ENCODE data around the gene SLC5A6.

The SLC5A6 gene

DNA sequence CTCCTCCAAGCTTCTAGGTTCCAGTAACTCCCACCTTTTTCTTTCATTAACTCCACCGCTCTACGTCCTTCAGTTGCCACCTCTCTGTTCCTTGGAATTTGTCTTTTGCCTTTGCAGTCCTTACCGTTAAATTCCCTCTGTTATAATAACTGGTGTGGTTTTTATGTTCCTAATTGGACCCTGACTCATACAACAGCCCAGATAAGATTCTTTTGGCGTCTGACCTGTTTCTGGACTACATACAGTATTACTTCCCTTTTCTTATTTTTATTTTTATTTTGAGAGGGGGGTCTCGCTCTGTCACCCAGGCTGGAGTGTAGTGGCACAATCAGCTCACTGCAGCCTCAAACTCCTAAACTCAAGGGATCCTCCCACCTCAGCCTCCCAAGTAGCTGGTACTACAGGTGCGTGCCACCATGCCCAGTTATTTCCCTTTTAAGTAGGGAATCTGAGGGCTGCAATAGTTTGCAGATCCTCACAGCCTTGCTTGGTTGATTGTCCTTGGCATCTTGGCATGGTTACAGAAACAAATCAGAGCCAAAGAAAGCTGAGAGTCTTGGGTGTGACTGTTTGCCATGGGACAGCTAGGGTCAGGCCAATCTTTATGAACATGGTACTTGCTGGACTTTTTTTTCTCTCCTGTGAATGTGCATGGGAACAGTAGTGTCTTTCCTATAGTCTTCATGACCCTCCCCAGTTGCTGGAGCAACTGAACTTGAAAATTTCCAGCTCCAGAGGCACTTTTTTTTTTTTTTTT is 41.3 kb downstream of the SLC5A6 start:
- FAIRE-seq = no peak

DNA sequence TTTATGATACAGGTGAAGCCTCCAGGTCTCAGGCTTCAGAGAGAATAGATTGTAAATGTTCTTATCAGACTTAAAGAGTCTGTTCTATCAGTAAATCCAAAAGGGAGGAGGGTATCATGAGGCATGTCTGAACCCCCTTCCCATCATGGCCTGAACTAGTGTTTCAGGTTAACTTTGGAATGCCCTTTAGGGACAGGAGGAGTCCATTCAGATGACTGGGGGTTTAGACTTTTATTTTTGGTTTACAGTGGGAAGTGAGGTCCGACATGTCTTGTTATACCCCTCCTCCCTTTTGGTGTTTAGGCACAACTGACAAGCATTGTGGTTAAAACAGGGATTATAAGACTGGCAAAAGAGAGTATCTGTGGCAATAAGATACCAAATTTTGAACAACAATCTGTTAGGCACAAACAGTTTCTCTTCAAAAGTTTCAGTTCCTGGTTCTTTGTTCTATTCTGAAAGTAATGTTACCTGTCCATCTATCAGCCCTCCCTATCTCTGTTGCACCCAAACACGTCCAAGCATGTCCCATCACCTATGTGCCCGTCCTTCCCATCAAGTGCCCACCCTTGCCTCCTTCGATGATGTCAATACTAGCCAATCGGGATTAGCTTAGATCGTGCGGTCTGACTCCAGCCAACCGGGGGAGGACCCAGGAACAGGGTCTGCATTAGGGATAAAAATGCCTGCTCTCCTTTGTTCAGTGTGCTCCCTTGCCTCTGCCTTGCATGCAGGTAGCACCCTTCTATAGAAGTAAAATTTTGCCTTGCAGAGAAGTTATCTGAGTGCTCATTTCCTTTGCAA is 46.9 kb downstream of the SLC5A6 start:
- no peak for FAIRE-seq

DNA sequence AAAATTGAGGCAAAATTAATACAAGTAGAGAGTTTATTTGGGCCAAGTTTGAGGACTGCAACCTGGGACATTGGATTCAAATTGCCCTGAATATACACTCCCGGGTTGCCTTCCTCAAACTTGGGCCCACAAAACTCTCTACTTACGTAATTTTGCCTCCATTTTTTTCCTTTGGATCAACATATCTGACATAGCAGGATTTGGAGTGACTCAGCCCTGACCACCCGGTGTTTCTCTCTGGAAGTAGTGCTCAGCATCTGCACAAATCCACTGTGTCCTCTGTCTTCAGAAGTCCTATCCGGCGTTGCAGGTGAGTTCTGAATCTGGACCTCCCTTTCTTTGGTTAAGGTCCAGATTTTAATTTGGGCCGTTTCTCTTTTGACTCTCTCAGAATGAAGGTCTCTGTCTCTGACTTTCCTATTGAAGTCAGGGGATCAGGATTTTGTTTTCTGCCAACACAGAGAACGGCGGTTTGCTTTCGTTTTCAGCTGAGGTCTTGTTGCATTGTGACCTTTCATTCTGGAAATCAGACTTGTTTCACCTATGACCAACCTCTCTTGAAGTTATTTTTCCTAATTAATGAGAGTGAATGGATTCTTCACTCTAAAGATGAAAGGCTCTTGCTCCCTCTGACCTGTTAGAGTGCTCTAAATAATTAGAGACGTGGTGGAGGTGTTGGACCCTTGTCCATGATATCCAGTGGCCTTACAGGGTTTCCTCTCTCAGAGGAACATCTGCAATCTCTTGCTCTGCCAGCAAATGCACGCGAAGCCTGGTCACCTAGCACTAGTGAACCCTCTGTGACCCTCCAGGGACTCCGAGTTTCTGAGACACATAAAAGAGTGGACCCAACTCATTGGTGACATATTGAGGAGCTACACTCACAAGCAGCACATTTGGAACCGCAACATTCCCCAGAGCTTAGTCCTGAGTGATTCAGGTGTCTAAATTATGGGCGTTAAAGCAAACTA is 49.6 kb downstream of the SLC5A6 start:
- no peak for FAIRE-seq

DNA sequence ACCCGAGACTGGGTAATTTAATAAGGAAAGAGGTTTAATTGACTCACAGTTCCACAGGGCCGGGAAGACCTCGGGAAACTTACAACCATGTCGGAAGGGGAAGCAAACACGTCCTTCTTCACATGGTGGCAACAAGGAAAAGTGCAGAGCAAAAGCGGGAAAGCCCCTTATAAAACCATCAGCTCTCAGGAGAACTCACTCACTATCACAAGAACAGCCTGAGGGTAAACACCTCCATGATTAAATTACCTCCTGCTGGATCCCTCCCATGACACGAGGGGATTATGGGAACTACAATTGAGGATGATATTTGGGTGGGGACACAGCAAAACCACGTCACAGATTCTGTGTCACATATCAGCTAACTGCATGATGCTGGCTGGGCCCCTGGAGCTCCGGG is 51.9 kb downstream of the SLC5A6 start:
- FAIRE-seq = no peak

DNA sequence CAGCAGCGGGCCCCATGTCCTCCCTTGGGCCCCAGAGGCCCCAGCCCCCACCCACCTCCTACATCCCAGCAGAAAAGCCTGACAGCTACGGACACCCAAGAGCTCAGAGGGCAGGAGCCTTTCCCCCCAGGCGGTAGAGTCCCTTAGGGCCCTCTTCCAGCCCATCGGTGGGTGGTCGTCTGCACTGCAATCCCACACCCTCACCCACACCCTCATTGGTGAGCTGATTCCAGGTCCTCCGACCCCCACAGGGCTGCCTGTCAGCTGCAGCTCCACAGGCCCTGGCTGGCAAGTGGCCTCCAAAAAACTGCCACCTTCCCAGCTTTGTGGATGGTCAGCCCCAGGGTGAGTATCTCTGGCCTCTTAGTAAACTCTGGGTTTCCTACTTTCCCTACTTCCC is 52.8 kb downstream of the SLC5A6 start:
- FAIRE-seq = no peak

DNA sequence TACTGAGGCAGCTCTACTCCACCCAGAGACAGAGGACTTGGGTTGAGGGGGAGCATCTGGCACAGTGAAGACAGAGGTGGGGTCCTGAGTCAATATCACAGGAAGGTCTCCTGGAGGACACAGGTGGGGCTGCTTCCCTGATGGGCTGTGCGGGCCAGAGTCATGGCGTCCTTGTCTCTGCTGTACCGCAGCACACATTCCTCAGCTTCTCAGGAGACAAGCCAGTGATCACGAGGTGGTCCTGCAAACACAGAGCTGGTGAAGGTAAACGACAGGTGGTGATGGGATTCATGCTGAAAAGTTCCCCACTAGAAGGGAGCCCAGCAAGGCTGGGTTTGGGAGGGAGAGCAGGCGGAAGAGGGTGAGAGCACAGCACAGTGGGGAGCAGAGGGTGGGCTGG is 53.6 kb downstream of the SLC5A6 start:
- FAIRE-seq = no peak

DNA sequence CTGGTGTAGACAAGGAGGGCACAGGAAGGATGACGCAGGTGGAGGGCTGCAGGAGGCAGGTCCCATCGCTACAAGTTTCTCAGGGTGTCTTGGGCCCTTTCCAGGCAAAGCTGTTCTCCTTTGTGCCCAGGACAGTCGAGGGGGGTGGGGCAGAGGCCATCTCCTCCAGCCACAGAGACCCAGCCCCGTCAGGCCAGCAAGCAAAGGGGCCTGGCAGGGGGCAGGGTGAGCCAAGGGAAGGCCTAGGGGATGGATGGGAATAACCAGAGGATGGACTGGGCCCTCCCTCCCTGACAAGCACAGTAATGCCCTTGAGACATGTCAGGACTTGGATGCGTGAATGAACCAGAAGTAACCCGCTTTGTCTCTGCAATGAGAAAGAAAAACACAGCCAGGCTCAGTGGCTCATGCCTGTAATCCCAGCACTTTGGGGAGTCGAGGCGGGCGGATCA is 57.0 kb downstream of the SLC5A6 start:
- no peak for FAIRE-seq

DNA sequence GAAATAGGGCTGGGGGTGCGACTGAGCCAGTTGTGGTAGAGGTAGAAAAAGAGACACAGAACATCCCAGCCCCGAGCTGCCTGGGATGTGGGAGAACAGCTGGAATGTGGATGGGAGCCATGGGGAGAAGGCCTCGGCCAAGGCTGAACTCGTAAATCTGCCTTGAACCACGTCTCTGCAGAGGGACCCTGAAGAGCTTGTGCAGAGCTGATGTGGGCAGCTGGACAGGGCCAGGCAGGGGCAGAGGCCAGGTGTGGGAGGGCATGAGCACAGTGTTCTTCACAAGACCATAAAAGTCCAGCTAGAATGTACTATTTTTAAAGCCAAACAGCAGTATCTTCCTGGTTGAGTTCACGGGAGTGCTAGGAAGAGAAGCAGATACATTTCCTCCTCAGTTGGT is 57.6 kb downstream of the SLC5A6 start:
- FAIRE-seq = no peak

DNA sequence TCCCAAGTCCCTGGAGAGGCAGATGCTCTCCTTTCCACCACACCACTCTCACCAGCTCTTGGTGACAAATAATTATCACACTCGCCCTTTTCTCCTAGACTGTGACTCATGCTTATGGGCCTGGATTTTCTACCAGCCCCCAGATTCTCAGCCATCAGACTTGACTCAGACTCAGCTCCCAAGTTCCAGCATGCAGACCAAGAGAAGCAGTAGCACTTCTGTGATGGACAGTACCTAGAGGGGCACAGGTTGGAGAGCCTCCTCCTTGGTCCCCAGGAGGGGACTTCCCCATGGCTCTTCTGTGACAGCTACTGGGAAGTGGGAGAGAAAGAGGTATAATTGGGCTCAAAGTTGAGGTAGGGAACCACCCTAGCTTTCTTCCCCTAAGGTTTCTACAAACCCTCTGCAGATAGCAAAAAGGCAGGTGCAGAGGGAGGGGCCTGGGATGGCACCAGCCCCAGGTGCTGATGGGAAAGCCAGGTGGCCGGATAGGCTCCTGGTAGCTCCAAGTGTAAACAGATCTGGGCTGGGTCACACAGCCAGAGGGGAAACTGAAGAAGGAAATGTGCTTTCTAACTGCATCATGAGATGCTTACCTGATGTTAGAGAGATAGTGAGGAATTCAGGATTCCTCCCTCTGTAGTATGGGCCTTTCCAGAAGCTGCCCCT is 59.1 kb downstream of the SLC5A6 start:
- FAIRE-seq = no peak

DNA sequence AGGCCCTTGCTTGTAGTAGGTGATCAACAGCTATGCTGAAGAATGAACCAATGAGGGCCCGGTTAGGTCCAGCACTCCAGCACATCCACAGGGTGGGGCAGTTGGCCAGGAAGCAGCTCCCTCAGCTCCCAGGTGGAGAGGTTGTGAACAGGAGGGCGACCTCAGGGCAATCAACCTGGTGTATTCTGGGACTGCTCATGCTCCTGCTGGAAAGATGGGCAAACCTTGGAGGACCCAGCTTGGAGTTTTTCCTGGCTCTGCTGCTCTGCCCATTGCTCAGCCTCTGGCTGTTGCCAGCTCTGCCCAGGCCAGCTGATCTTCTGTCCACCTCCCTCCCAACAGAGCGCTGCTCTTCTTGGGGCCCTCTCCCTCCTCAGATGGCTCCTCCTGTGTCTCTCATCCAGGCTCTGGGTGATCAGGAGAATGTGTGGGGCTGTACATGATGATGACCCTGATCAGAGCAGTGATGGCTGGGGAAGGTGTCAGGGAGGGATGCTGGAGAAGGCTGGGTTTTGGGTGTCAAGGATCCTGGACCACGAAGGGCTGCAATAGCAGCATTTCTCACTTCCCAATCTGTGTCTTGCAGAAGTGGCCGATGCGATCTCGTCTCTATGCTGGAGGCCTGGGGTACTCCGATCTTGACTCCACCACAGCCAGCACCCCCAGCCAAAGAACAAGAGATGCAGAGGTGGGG is 59.8 kb downstream of the SLC5A6 start:
- FAIRE-seq = no peak

DNA sequence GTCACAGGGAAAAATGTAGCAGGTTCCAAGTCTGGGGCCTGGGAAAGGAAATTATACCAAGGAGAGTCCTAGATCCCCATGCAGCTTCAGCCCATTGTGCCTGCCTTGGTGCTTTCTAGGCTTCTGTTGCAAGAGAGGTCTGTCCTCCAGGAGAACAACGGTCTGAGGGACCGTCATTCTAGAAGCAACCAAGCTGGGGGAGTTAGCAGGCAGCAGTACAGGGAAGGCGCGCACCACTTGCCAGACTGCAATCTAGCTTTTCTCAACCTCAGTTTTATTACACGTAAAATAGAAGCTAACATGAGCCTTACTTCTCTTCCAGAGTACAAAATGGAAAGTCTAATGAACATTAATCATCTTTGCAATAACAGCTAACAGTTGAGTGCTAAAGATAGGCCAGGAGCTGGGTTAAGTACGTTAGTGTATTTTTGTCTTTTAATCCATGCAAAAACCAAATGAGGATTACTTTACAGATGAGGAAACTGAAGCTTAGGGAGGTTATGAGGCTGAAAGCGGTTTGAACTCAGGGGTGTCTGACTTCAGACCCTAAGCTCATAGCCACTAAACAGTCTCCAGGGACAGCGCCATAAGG is 61.3 kb downstream of the SLC5A6 start:
- FAIRE-seq = no peak

Measured in G401.6 (cell line).